ENCODE results near the gene ACOT7.

GRCh38 chr1:6300342-6301048 is 93.1 kb downstream of the ACOT7 start:
- TF ChIP-seq CTCF (IDR thresholded peaks at IDR 0.05) (no peak), POLR2A (IDR thresholded peaks at IDR 0.05) (no peak)
